ENCODE measurements around the gene RBBP9. TPM values are rescaled to one million over a fixed set of nuclear protein-coding genes. Genes with fewer than 3 reads are reported as not detected.
A peak's percentile ranks its signal among the peaks of the same experiment; 100 is the strongest.
"Not testable (repeated sequence)": the region's sequence is repeated elsewhere in the genome, so short reads cannot be mapped to it uniquely, and the experiment has no call there.

The RBBP9 gene
- total and polyA plus RNA-seq, 12 donors = 1.8 to 10.3 (median 6.3) TPM

DNA sequence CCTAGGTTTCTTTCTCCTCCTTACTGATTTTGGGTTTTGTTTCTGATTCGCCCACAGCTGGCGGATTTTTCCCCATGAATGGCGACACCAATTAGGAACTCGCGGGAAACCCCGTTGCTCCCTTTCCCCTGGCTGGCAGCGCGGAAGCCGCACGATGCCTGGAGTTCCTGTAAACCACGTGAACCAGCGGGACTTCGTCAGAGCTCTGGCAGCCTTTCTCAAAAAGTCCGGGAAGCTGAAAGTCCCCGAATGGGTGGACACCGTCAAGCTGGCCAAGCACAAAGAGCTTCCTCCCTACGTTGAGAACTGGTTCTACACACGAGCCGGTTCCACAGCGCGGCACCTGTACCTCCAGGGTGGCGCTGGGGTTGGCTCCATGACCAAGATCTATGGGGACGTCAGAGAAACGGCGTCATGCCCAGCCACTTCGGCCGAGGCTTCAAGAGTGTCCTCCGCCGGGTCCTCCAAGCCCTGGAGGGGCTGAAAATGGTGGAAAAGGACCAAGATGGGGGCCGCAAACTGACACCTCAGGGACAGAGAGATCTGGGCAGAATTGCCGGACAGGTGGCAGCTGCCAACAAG is 7.5 kb upstream of the RBBP9 start:
- ATAC-seq (no peak), DNase-seq (peak; percentile 45 to 57)
- H3K9me3 ChIP-seq = no peaks in the 10 kb centered on the region
- intact Hi-C loops (cut with DNase I) = loop anchor here in 5 of 10 donors (5.0 kb wide), 3 partner anchors 37 to 217 kb away; partner anchors contain the start of genes SMIM26 (in 4 of the 5), DZANK1 (in 2 of the 5), POLR3F (in 2 of the 5) and ZNF133 (in 1 of the 5)
- H3K36me3 ChIP-seq = peaks cover 0 to 2% (median 0%) of the 10 kb centered on the region in 9 donors
- TF ChIP-seq, protein P1, sequence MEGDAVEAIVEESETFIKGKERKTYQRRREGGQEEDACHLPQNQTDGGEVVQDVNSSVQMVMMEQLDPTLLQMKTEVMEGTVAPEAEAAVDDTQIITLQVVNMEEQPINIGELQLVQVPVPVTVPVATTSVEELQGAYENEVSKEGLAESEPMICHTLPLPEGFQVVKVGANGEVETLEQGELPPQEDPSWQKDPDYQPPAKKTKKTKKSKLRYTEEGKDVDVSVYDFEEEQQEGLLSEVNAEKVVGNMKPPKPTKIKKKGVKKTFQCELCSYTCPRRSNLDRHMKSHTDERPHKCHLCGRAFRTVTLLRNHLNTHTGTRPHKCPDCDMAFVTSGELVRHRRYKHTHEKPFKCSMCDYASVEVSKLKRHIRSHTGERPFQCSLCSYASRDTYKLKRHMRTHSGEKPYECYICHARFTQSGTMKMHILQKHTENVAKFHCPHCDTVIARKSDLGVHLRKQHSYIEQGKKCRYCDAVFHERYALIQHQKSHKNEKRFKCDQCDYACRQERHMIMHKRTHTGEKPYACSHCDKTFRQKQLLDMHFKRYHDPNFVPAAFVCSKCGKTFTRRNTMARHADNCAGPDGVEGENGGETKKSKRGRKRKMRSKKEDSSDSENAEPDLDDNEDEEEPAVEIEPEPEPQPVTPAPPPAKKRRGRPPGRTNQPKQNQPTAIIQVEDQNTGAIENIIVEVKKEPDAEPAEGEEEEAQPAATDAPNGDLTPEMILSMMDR (IDR thresholded peaks at IDR 0.05) = no peak
- 52 to 69% methylated on average over 31 of the region's 31 CpGs for WGBS, 2 donors
- peak overlapping the region in 3 of 10 donors; percentile 32 to 67 (median 47) for H3K27ac ChIP-seq
- peaks cover 0 to 14% (median 10%) of the 10 kb centered on the region in 7 donors for H3K27me3 ChIP-seq
- peak overlapping the region in 5 of 10 donors; percentile 0 to 36 (median 25) for H3K4me3 ChIP-seq
- peaks cover 0 to 21% (median 14%) of the 10 kb centered on the region in 9 donors for H3K4me1 ChIP-seq

DNA sequence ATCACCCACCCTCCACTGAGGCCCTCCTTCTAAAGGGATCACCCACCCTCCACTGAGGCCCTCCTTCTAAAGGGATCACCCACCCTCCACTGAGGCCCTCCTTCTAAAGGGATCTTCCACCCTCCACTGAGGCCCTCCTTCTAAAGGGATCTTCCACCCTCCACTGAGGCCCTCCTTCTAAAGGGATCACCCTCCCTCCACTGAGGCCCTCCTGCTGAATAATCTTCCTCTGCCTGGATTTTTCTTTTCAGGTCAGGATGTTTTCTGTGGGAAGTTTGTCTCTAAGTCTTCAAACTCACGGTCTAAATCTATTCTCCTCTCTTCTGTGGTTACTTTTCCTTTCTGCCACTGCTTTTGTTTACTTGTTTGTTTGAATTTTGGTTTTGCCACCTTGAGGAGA is 4.6 kb upstream of the RBBP9 start:
- WGBS, 2 donors = 44 to 73% methylated on average over 1 of the region's 1 CpG
- H3K27ac ChIP-seq; intact Hi-C loops (cut with DNase I): not testable (repeated sequence)

DNA sequence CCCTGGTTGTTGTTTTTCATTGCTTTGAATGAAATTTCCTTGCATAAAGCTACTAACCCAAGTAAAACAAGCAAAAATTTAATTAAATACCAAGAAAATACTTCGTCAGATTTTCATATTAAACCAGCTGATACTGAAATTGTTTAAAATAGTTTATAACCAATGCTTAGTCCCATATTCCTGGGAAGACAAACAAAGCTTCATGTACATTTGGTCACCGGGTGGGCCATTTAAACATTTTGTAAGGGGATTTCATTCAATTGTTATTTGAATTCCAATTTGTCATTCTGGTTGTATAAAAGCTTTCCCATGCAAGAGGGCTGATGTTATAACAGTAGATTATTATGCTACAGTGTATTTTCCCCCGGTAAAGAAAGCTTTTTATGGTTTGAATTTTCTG is 578 bp upstream of the RBBP9 start:
- Histone ChIP-seq H3K27me3 (peaks cover 0 to 1% (median 0%) of the 10 kb centered on the region in 7 donors), H3K9me3 (no peaks in the 10 kb centered on the region), H3K4me3 (peak overlapping the region in 7 of 10 donors; percentile 63 to 87 (median 76)), H3K27ac (peak overlapping the region in 8 of 10 donors; percentile 51 to 75 (median 64)), H3K4me1 (peaks cover 2 to 19% (median 15%) of the 10 kb centered on the region in 9 donors), H3K36me3 (peaks cover 0 to 14% (median 0%) of the 10 kb centered on the region in 9 donors)
- intact Hi-C loops (cut with DNase I) = loop anchor here in 3 of 10 donors (1.0 to 2.0 kb wide), 2 partner anchors 10 to 31 kb away; partner anchors contain the start of genes SEC23B (in 2 of the 3), DZANK1 (in 1 of the 3) and POLR3F (in 1 of the 3)
- no peak for DNase-seq
- TF ChIP-seq, protein P1 (IDR thresholded peaks at IDR 0.05) = no peak
- 95 to 96% methylated on average over 3 of the region's 3 CpGs for WGBS, 2 donors
- no peak for ATAC-seq

More for the DNA sequence above, 4.6 kb upstream of the RBBP9 start:
- DNase-seq, H3K9me3 ChIP-seq, H3K4me3 ChIP-seq, ATAC-seq, H3K36me3 ChIP-seq, H3K4me1 ChIP-seq: not testable (repeated sequence)
- peaks cover 0 to 14% (median 10%) of the 10 kb centered on the region in 7 donors for H3K27me3 ChIP-seq

DNA sequence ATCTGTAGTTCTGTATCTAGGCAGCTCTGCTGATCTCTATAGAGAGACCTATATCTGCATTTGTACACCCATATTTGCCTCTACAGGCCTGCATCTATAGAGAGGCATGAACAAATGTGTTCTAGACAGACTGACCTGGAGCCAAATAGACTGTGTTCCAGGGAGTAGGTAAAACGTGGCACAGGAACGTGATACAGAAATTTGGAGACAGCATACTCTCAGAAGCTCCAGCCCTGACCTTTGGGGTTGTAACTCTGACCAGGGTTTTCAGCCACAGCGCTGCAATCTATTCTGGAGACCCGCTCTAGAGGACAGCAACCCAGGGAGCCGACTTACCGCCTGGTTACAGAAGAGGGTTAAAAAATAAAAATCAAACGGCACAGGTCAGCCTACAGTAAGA is 983 bp downstream of the RBBP9 start:
- intact Hi-C loops (cut with DNase I) = loop anchor here in 1 of 10 donors (2.0 kb wide), 1 partner anchor 29 kb away; the partner anchor contains the start of genes DZANK1 and POLR3F
- Histone ChIP-seq H3K27me3 (no peaks in the 10 kb centered on the region), H3K4me3 (peak overlapping the region in 7 of 10 donors; percentile 63 to 87 (median 77)), H3K9me3 (no peaks in the 10 kb centered on the region), H3K27ac (peak overlapping the region in 4 of 10 donors; percentile 51 to 69 (median 62)), H3K4me1 (peaks cover 2 to 19% (median 15%) of the 10 kb centered on the region in 9 donors), H3K36me3 (peaks cover 0 to 29% (median 0%) of the 10 kb centered on the region in 9 donors)
- TF ChIP-seq, protein P1 (IDR thresholded peaks at IDR 0.05) = no peak
- DNase-seq (no peak), ATAC-seq (peak in 1 of 8 donors; percentile 26)
- 12 to 19% methylated on average over 7 of the region's 7 CpGs for WGBS, 2 donors
